HG03521 (cell line): Measurements from ENCODE around the gene SCAMP4.
"Not testable (repeated sequence)": the region's sequence is repeated elsewhere in the genome, so short reads cannot be mapped to it uniquely, and the experiment has no call there.

ENCODE experiments used
- ATAC-seq: cut with Tn5 transposase; IDR thresholded peaks from one replicate; pipeline ENCODE4 v1.9.1; 2021; ENCODE audit warnings: mild to moderate bottlenecking, moderate library complexity; ENCODE audit not compliant: unreplicated experiment

Gene SCAMP4

DNA sequence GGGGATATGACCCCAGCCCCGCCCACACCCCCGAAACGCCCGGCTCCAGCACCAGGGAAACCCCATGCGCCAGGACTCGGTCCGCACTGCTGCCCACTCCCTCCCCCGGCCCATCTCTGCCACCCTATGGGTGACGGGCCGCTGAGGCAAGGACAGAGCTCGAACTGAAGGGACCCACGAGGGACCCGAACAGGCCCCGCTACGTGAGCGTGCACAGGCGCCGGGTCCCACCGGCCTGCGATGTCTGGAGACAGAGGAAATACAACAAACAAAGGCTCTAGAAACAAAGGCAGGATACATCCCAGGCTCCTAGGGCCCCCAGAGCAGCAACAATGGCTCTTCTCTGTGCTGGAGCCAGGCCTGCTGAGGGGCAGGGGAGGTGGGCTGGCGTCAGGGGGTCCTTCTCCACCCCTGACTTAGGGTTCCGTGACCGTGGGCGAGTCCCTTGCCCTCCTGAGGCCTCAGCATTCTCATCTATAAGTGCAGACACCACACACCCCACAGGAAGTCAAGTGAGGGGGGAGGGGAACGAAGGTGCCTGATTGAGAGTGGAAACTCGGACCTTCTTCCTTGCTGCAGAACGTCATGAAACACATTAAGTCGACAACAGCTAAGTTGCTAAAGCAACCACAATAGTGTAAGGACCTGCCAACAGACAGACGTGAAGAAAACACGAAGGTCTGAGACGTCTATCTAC is 23.0 kb upstream of the SCAMP4 start:
- ATAC-seq: no peak

DNA sequence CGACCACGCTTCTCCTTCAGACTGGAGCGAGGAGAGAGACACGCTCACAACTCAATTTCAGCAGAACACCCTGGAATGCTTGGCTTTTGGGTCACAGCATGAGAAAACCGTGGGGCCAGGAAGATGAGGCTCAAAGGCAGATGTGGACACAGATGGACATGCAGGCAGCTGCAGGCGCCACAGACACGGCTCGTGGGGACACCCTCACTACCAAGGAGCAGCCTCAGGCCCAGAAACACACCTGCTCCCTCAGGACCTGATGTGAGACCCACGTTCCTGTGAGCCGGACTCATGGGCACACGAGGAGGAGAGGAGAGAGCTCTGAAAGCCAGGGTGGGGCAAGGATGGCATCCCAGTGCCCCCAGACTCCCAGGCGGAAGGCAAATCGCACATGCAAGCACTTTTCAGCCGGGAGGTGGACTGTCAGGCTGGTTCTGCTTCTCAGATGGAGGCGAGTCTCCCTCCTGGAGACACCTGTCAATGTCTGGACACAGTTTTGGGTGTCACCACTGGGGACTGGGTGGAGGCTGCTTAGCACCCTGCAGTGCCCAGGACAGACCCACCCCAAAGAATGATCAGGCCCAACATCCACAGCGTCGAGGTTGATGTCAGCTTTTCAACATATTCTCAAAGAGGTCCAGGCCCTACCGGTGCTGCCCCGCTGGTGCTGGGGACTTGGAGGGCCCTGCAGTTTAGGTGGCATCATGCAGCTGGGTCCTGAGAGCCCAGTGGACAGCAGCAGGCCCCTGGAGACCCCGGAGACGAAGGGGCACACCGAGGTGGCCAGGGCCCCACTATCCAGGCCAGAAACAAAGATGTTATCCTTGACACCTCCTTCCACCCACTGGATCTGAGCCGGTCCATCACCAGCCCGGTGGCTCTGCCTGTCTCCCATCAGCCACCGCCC is 22.2 kb upstream of the SCAMP4 start:
- ATAC-seq: no peak

DNA sequence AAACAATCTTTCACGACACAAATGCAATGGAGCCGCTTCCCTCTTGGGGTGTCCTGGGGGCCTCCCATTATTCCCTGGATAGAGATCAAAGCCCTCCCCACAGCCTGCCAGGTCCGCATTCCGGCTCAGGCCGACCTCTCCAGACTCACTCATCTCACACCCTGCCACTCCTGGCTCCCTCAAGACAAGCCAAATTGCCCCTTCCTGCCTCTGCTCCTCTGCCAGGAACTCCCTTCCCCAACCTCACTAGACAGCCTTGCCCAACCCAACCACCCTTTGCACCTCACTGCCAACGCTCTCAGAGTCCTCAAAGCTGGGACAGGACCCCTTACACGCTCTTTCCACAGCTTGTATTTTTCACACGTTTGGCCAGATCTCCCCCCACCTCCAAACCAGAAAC is 21.4 kb upstream of the SCAMP4 start:
- no peak for ATAC-seq

DNA sequence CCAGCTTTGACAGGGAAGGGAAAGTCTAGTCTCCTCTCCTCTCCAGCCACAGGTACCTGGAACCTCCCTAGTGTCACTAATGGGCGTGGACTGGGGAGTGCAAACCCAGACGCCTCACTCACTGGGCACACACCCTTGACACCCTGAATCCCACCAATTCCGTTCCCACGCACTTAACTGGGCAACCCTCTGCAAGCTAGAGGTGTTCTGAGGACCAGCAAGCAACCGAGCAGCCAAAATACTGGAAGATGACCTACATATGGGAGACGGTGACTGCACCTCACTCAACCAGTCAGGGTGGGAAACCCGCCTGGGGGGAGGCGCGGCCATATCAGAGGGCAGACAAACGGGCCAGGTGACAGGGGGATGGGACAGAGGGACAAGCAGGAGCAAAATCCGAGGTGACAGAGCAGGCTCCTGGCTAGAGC is 20.9 kb upstream of the SCAMP4 start:
- ATAC-seq: no peak

DNA sequence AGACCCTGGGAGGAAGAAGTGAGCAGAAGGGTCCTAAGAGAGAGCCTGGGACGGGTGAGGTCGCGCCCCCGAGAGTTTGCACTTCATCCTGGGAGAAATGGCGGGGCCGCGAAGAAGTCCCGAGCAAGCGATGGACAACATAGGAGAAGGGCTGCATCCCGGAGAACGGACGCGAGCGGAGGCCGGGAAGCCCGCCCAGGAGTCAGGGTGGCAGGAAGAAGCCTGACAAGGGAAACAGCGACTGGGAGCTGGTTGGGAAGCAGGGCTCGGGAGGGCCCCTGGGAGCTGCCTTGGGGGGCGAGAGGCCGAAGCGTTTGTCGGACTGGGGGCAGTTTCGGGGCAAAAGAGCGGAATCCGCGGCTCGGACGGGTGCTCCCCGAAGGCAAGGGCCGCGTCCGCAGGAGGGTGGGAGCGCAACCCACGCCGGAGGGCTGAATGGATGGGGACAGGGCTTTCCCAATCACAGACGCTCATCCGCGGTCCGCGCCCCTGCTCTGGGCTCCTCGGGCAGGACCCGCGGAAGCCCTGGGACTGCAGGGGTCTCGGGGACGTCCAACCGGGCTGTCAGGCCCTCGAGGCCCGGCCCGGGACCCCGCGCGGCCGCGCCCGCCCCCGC is 20.4 kb upstream of the SCAMP4 start:
- ATAC-seq: peak; percentile 16

DNA sequence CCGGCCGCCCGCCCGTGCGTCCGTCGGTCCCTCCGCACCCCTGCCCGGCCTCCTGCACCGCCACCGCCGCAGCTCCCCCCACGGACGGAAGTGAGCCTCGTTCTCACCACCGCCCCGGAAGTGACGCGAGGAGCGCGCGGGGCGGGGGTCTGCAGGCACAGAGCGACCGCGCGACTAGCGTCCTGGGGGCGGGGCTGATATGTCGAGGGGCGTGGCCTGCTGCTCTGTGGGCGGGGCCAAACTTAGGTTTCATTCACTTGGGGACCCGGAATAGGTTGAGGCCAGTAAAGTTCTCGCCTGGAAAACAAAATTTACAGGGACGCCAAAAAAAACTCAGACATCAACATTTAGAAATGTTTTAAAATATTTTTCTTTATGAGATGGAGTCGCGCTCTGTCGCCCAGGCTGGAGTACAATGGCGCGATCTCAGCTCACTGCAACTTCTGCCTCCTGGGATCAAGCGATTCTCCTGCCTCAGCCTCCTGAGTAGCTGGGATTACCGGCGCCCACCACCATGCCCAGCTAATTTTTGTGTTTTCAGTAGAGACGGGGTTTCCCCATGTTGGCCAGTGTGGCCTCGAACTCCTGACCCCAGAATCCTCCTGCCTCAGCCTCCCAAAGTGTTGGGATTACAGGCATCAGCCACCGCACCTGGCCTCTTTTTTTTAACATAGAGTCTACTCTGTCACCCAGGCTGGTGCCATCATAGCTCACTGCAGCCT is 19.6 kb upstream of the SCAMP4 start, which contains the start of gene ABHD17A:
Gene ABHD17A, minus strand, starts transcription at position 99 of the 722 bp plus-strand sequence. CDS start 3,930 bp downstream, outside the sequence.
- ATAC-seq: peak; percentile 87

DNA sequence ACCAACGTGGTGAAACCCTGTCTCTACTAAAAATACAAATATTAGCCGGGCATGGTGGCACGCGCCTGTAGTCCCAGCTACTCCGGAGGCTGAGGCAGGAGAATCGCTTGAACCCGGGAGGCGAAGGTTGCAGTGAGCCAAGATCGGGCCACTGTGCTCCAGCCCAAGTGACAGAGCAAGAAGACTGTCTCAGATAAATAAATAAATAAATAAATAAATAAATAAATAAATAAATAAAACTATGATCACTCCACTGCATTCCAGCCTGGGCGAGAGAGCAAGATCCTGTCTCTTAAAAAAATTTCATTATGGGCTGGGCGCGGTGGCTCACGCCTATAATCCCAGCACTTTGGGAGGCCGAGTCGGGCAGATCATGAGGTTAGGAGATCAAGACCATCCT is 18.8 kb upstream of the SCAMP4 start:
- not testable (repeated sequence) for ATAC-seq

DNA sequence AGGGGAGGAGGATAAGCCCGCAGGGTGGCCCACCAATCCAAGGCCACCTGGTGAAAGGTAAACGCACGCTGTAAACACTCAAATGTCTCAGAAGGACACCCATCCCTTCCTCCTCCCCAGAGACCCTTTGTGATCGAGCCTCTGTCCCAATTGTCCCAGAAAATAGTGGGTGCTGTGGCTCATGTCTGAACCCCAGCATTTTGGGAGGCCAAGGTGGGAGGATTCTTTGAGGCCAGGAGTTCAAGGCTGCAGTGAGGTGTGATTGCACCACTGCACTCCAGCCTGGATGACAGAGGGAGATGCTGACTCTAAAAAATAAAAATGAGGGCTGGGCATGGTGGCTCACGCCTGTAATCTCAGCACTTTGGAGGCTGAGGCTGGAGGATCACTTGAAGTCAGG is 16.8 kb upstream of the SCAMP4 start:
- no peak for ATAC-seq

DNA sequence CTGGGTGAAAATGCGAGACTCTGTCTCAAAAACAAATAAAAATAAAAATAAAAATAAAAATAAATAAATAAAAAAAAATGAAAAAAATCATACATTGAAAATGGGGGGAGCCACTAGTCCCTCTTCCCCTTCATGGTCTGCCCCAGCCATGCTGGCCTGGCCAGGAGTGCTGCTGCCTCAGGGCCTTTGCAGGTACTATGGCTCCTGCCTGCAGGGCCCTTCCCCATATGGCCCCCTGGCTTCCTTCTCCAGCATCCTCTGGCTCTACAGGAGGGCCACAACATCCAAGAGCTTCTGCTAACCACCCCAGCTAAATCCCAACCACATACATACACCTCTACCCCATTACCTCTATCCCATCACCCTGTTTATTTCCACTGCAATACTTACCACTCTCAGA is 15.3 kb upstream of the SCAMP4 start:
- ATAC-seq: no peak

DNA sequence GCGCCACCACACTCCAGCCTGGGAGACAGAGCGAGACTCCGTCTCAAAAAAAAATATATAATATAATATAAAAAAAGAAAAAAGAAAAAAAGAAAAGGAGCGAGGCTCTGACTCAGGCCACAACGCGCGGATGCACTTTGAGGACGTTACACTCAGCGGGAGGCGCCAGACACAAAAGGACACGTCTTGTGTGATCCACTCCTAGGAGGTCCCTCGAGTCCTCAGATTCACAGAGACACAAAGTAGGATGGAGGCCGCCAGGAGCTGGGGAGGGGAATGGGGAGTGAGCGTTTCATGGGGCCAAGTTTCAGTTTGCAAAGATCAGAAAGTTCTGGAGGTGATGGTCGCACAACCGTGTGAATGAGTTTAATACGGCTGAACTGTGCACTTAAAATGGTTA is 11.4 kb upstream of the SCAMP4 start:
- ATAC-seq: no peak

DNA sequence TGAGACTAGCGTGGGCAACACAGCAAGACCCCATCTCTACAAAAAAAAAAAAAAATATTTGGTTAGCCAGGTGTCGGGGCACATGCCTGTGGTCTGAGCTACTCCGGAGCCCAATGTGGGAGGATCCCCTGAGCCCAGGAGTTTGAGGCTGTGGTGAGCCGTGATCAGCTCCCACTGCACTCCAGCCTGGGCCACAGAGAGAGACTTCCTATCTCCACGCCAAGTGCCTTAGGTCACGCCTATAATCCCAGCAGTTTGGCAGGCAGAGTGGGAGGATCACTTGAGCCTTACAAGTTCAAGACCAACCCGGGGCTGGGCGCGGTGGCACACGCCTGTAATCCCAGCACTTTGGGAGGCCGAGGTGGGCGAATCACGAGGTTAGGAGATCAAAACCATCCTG is 8.7 kb upstream of the SCAMP4 start:
- ATAC-seq: no peak

DNA sequence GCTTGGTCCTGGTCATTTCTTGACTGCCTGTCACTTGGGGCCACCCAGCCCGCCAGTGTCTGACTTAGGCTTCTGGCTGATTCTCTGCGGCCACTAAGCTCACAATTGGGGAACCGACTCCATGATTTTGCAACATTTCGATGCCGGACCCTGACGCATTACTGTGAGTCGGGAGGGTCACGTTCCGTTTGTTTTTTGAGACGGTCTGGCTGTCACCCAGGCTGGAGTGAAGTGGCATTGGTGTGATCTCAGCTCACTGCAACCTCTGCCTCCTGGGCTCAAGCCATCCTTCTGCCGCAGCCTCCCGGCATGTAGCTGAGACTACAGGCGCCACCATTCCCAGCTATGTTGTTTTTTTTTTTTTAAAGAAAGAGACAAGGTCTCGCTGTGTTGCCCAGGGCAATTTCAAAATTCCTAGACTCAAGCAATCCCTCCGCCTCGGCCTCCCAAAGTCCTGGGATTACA is 3.2 kb upstream of the SCAMP4 start:
- no peak for ATAC-seq

DNA sequence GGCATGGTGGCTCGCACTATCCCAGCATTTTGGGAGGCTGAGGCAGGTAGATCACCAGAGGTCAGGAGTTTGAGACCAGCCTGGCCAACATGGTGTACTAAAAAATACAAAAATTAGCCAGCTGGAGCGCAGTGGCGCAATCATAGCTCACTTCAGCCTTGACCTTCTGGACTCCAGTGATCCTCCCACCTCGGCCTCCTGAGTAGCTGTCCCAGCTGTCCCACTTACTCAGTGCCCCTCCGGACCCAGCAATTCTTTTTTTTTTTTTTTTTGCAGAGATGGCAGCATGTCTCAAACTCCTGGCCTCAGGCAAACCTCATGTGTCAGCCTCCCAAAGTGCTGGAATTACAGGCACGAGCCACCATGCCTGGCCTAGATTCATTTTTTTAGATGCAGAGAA is 2.3 kb upstream of the SCAMP4 start:
- ATAC-seq: no peak

DNA sequence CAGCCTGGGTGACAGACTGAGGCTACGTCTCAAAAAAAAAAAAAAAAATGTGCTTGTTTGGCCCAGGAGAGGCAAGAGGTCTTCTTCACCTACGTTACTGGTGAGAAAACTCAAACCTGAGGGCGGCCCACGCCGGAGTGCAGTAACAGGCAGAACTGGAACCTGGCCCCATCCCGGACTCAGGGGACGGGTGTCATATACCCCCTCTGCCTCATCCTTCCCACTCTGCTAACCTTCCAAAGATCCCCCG is 414 bp upstream of the SCAMP4 start:
- ATAC-seq: no peak

DNA sequence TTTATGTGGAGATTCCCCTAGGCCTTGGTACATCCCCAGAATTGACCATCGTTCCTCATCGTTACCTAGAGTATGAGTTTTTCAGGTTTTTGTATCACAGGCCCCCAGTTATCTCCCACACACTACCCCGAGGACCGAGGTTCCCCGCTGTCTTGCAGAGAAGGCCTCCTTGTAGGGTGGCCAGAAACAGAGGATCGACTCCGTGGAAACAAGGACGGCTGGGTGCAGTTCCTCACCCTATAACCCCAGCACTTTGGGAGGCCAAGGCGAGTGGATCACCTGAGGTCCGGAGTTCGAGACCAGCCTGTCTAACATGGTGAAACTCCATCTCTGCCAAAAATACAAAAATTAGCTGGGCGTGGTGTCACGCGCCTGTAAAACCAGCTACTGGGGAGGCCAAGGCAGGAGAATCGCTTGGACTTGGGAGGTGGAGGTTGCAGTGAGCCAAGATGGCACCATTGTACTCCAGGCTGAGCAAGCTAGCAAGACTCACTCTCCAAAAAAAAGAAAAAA is 720 bp downstream of the SCAMP4 start:
- ATAC-seq: no peak

DNA sequence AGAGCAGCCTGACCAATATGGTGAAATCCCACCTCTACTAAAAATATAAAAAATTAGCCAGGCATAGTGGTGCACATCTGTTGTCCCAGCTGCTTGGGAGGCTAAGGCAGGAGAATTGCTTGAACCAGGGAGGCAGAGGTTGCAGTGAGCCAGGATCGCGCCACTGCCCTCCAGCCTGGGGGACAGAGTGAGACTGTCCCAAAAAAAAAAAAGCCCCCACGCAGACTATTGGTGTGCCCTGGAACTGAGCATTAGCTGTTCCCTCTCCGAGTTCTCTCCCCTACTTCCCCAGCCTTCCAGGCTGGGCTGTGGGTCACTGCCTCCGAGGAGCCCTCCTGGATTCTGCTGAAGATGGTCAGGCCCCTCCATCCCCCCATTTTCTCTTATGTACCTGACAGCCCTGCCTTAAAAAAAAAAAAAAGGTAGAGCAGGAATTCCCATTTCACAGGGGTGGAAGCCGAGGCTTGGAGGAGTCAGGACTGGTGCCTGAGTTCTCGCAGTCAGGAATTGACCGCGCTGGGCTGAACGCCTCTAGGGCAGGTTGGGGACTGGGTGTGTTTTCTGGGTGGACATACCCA is 1.9 kb downstream of the SCAMP4 start:
- no peak for ATAC-seq

DNA sequence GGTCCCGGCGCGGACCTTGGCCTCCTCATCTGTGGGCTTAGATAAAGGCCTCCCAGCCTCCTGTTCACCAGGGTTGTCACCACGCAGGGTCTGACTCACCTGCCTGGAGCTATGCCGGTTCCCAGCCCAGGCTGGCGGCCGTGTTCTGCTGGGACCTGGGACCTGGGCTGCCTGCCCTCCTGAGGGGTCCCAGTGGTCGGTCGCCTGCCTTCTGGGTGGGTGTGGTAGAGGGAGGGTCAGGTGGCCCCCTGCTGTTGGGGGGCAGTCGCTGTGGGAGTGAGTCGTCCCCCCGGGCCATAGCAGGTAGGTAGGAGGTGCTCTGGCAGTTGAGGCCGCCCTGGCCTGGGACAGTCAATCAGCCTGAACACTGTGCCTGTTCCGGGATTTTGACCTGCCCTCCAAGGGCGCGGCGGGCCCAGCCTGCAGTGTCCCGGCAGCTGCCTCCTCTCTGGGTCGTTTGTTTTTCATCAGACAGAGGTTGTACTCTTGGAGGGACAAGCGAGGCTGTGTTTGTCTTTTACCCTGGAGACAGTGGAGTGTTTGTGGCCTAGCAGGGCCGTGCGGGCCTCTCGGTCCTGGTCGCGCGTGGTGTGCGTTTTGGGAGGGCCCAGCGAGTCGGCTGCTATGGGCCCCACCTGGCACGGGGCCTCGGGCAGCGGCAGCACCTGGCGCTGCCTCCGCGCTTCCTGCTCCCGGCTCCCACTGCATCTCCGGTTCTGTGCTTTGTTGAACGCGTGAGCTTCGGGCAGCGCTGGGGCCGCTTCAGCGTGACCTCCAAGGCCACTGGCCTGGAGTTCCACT is 2.6 kb downstream of the SCAMP4 start:
- no peak for ATAC-seq

DNA sequence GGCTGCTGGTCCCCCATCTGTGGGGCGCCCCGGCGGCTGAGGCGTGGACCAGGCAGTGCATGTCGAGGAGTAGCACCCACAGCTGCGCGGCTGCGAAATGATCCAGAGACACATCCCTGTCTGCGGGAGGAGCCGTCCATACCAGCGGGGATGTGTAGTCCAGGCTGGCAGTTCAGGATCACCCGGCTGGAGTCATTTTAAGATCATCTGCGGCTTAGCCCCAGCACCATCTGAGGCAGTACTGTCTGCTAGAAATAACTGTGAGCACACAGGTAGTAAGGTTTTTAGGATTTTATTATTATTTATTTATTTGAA is 3.1 kb downstream of the SCAMP4 start:
- no peak for ATAC-seq

DNA sequence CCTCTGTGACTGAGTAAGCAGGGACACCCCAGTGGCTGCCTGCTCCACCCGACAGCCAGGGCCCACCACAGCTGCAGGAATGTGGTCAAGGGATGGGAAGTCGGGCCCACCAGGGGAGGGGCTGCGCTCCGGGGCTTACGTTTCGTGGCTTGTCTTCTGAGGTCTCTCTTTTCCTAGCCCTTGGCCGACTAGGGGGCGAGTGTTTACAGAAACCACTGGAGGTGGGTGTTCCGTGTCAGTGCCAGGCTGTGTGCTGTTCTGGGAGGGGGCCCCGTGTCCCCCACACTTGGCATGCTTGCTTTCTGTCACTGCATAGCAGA is 4.5 kb downstream of the SCAMP4 start:
- ATAC-seq: no peak

DNA sequence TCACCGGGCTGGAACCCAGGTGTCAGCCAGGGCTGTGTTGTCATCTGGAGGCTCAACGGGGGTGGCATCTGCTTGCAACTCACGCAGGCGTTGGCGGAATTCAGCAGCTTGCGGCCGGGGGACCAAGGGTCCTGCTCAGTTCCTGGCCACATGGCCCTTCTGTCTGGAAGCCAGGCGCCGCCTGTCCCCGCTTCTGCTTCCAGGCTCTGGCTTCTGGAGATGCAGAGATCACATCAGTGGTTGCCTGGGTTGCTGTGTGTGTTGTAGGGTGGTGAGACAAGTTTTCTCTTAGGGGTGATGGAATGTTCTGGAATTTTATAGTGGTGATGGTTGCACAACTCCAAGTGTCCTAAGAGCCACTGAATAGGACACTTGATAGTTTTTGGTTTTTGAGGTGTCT is 5.0 kb downstream of the SCAMP4 start:
- ATAC-seq: no peak
